ENCODE measurements around the gene DCC. TPM values are rescaled to one million over a fixed set of nuclear protein-coding genes. Genes with fewer than 3 reads are reported as not detected.

The DCC gene
- total and polyA plus RNA-seq, 2 experiments from 2014 or later: 0.53 to 0.73 TPM

DNA sequence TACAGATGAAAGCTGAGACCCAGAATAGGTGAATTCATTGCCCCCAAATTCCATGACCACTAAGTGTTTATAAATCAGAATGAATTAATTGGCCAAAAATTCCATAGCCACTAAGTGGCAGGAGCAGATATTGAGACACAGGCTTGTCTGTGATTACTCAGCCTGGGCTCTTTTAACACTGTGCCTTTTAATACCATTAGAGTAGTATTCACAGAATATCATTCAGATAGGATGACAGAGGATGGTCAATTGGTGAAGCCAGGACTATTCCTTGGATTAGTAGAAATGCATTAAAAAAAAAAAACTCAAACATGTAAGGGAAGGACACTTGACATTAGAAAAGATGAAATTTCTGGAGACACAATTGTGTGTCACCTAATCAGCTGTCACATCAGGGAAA lies 698.6 kb downstream of the DCC start:
- no peak overlapping the region for H2AFZ ChIP-seq
- no peak overlapping the region for H3K4me3 ChIP-seq
- H4K20me1 ChIP-seq (replicated peaks; ENCODE audit: insufficient read depth): no peaks in the 10 kb centered on the region
- no peaks in the 10 kb centered on the region for H3K9me2 ChIP-seq (ENCODE audit: insufficient read depth)
- Mint-ChIP-seq H3K27ac (no peak overlapping the region), H3K4me1 (no peaks in the 10 kb centered on the region), H3K9me3 (peaks cover 7% of the 10 kb centered on the region; the same call in 1 of the 3 replicates), H3K36me3 (ENCODE audit: low read depth) (no peaks in the 10 kb centered on the region), H3K4me3 (no peak overlapping the region), H3K27me3 (ENCODE audit: insufficient read depth, low read depth, poor library complexity) (no peaks in the 10 kb centered on the region)
- DNase-seq (ENCODE audit: low spot score): no peak
- no peak for ATAC-seq
- no peaks in the 10 kb centered on the region for H3F3A ChIP-seq (replicated peaks; ENCODE audit: low read depth)
- TF ChIP-seq CTCF (conservative IDR thresholded peaks at IDR 0.05; ENCODE audit: low read depth in 2 of 2): no peak
- TF ChIP-seq EZH2 (IDR thresholded peaks at IDR 0.05; ENCODE audit: low read depth, unreplicated experiment): no peak
- no peak for TF ChIP-seq EZH2phosphoT487 (IDR thresholded peaks at IDR 0.05; ENCODE audit: unreplicated experiment)
- no peaks in the 10 kb centered on the region for H3K4me1 ChIP-seq (ENCODE audit: insufficient read depth)
- no peak overlapping the region for H3K27ac ChIP-seq (ENCODE audit: low read depth)
- H3K4me2 ChIP-seq: no peak overlapping the region
- no peaks in the 10 kb centered on the region for H3K27me3 ChIP-seq (ENCODE audit: insufficient read depth)
- H3K79me2 ChIP-seq (replicated peaks; ENCODE audit: insufficient read depth): no peaks in the 10 kb centered on the region
- H3K36me3 ChIP-seq (ENCODE audit: insufficient read depth): no peaks in the 10 kb centered on the region

- Mint-ChIP-seq H3K9me3 (peaks cover 7% of the 10 kb centered on the region; the same call in 1 of the 3 replicates), H3K4me3 (no peak overlapping the region), H3K4me1 (no peaks in the 10 kb centered on the region), H3K27ac (no peak overlapping the region), H3K36me3 (ENCODE audit: low read depth) (no peaks in the 10 kb centered on the region), H3K27me3 (ENCODE audit: insufficient read depth, low read depth, poor library complexity) (no peaks in the 10 kb centered on the region)
- Histone ChIP-seq H3K4me2 (no peak overlapping the region), H3K27ac (ENCODE audit: low read depth) (no peak overlapping the region), H3K4me1 (ENCODE audit: insufficient read depth) (no peaks in the 10 kb centered on the region), H3K27me3 (ENCODE audit: insufficient read depth) (no peaks in the 10 kb centered on the region), H4K20me1 (replicated peaks; ENCODE audit: insufficient read depth) (no peaks in the 10 kb centered on the region), H2AFZ (no peak overlapping the region), H3K79me2 (replicated peaks; ENCODE audit: insufficient read depth) (no peaks in the 10 kb centered on the region), H3K36me3 (ENCODE audit: insufficient read depth) (no peaks in the 10 kb centered on the region), H3F3A (replicated peaks; ENCODE audit: low read depth) (no peaks in the 10 kb centered on the region), H3K9me2 (ENCODE audit: insufficient read depth) (no peaks in the 10 kb centered on the region), H3K4me3 (no peak overlapping the region)
- no peak for DNase-seq (ENCODE audit: low spot score)
- ATAC-seq: no peak
- TF ChIP-seq, protein P1, sequence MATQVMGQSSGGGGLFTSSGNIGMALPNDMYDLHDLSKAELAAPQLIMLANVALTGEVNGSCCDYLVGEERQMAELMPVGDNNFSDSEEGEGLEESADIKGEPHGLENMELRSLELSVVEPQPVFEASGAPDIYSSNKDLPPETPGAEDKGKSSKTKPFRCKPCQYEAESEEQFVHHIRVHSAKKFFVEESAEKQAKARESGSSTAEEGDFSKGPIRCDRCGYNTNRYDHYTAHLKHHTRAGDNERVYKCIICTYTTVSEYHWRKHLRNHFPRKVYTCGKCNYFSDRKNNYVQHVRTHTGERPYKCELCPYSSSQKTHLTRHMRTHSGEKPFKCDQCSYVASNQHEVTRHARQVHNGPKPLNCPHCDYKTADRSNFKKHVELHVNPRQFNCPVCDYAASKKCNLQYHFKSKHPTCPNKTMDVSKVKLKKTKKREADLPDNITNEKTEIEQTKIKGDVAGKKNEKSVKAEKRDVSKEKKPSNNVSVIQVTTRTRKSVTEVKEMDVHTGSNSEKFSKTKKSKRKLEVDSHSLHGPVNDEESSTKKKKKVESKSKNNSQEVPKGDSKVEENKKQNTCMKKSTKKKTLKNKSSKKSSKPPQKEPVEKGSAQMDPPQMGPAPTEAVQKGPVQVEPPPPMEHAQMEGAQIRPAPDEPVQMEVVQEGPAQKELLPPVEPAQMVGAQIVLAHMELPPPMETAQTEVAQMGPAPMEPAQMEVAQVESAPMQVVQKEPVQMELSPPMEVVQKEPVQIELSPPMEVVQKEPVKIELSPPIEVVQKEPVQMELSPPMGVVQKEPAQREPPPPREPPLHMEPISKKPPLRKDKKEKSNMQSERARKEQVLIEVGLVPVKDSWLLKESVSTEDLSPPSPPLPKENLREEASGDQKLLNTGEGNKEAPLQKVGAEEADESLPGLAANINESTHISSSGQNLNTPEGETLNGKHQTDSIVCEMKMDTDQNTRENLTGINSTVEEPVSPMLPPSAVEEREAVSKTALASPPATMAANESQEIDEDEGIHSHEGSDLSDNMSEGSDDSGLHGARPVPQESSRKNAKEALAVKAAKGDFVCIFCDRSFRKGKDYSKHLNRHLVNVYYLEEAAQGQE (IDR thresholded peaks at IDR 0.05; ENCODE audit: unreplicated experiment): no peak
- TF ChIP-seq, protein P2, sequence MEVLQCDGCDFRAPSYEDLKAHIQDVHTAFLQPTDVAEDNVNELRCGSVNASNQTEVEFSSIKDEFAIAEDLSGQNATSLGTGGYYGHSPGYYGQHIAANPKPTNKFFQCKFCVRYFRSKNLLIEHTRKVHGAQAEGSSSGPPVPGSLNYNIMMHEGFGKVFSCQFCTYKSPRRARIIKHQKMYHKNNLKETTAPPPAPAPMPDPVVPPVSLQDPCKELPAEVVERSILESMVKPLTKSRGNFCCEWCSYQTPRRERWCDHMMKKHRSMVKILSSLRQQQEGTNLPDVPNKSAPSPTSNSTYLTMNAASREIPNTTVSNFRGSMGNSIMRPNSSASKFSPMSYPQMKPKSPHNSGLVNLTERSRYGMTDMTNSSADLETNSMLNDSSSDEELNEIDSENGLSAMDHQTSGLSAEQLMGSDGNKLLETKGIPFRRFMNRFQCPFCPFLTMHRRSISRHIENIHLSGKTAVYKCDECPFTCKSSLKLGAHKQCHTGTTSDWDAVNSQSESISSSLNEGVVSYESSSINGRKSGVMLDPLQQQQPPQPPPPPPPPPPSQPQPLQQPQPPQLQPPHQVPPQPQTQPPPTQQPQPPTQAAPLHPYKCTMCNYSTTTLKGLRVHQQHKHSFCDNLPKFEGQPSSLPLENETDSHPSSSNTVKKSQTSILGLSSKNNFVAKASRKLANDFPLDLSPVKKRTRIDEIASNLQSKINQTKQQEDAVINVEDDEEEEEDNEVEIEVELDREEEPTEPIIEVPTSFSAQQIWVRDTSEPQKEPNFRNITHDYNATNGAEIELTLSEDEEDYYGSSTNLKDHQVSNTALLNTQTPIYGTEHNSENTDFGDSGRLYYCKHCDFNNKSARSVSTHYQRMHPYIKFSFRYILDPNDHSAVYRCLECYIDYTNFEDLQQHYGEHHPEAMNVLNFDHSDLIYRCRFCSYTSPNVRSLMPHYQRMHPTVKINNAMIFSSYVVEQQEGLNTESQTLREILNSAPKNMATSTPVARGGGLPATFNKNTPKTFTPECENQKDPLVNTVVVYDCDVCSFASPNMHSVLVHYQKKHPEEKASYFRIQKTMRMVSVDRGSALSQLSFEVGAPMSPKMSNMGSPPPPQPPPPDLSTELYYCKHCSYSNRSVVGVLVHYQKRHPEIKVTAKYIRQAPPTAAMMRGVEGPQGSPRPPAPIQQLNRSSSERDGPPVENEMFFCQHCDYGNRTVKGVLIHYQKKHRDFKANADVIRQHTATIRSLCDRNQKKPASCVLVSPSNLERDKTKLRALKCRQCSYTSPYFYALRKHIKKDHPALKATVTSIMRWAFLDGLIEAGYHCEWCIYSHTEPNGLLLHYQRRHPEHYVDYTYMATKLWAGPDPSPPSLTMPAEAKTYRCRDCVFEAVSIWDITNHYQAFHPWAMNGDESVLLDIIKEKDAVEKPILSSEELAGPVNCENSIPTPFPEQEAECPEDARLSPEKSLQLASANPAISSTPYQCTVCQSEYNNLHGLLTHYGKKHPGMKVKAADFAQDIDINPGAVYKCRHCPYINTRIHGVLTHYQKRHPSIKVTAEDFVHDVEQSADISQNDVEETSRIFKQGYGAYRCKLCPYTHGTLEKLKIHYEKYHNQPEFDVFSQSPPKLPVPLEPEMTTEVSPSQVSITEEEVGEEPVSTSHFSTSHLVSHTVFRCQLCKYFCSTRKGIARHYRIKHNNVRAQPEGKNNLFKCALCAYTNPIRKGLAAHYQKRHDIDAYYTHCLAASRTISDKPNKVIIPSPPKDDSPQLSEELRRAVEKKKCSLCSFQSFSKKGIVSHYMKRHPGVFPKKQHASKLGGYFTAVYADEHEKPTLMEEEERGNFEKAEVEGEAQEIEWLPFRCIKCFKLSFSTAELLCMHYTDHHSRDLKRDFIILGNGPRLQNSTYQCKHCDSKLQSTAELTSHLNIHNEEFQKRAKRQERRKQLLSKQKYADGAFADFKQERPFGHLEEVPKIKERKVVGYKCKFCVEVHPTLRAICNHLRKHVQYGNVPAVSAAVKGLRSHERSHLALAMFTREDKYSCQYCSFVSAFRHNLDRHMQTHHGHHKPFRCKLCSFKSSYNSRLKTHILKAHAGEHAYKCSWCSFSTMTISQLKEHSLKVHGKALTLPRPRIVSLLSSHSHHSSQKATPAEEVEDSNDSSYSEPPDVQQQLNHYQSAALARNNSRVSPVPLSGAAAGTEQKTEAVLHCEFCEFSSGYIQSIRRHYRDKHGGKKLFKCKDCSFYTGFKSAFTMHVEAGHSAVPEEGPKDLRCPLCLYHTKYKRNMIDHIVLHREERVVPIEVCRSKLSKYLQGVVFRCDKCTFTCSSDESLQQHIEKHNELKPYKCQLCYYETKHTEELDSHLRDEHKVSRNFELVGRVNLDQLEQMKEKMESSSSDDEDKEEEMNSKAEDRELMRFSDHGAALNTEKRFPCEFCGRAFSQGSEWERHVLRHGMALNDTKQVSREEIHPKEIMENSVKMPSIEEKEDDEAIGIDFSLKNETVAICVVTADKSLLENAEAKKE (CRISPR knock-in tag; IDR thresholded peaks at IDR 0.05): no peak
- TF ChIP-seq CTCF (conservative IDR thresholded peaks at IDR 0.05; ENCODE audit: low read depth in 2 of 2) (no peak), EZH2phosphoT487 (IDR thresholded peaks at IDR 0.05; ENCODE audit: unreplicated experiment) (no peak), CREB1 (CRISPR knock-in tag; IDR thresholded peaks at IDR 0.05; ENCODE audit: low read depth) (no peak), STAT1 (IDR thresholded peaks at IDR 0.05; ENCODE audit: unreplicated experiment) (no peak)
Measured at GRCh38 chr18:53040286-53040685, 700.3 kb downstream of the DCC start.

All from GM23338 (cell line).